Endodermal cell (in vitro differentiated cells): ENCODE results near the gene GADL1. TPM values are rescaled to one million over a fixed set of nuclear protein-coding genes. Genes with fewer than 3 reads are reported as not detected.

Source experiments
- DNase-seq: peaks from one replicate; pipeline ENCODE4 v3.0.0-alpha.2; 2017
- H3K27ac ChIP-seq: 2 replicates; pipeline ENCODE4 v1.5.1; 2013; ENCODE audit warnings: mild to moderate bottlenecking, low read depth, low read length, moderate library complexity
- H3K27me3 ChIP-seq: 2 replicates; pipeline ENCODE4 v1.6.1; 2013; ENCODE audit warnings: mild to moderate bottlenecking, low read length, moderate library complexity; ENCODE audit not compliant: insufficient read depth, control insufficient read depth, poor library complexity, severe bottlenecking
- H3K36me3 ChIP-seq: 2 replicates; pipeline ENCODE4 v1.7.0; 2013; ENCODE audit warnings: mild to moderate bottlenecking, low read length, moderate library complexity; ENCODE audit not compliant: control insufficient read depth, insufficient read depth
- H3K4me1 ChIP-seq: one replicate; pipeline ENCODE4 v1.7.0; 2013; ENCODE audit warnings: low read length; ENCODE audit not compliant: control insufficient read depth, insufficient read depth
- H3K4me3 ChIP-seq: 2 replicates; pipeline ENCODE4 v1.5.1; 2013; ENCODE audit warnings: mild to moderate bottlenecking, low read length, moderate library complexity
- H3K9ac ChIP-seq: 2 replicates; pipeline ENCODE4 v1.6.1; 2013; ENCODE audit warnings: mild to moderate bottlenecking, low read length, moderate library complexity; ENCODE audit not compliant: poor library complexity, severe bottlenecking; ENCODE audit errors: extremely low read depth
- H3K9me3 ChIP-seq: 2 replicates; pipeline ENCODE4 v1.6.1; 2013; ENCODE audit warnings: mild to moderate bottlenecking, low read length, moderate library complexity; ENCODE audit not compliant: control insufficient read depth
- H3K27ac Mint-ChIP-seq: 2 replicates; pipeline ENCODE4 v1.8.0; 2020; ENCODE audit warnings: mixed read lengths
- H3K27me3 Mint-ChIP-seq: 2 replicates; pipeline ENCODE4 v1.8.0; 2021; ENCODE audit warnings: mild to moderate bottlenecking, mixed read lengths; ENCODE audit not compliant: insufficient read depth
- H3K36me3 Mint-ChIP-seq: 2 replicates; pipeline ENCODE4 v1.8.0; 2020; ENCODE audit warnings: low read depth, mixed read lengths
- H3K4me1 Mint-ChIP-seq: 2 replicates; pipeline ENCODE4 v1.8.0; 2020; ENCODE audit warnings: mixed read lengths
- H3K4me3 Mint-ChIP-seq: 2 replicates; pipeline ENCODE4 v1.8.0; 2020; ENCODE audit warnings: mild to moderate bottlenecking, moderate library complexity, mixed read lengths
- H3K9me3 Mint-ChIP-seq: 2 replicates; pipeline ENCODE4 v1.8.0; 2020; ENCODE audit warnings: mild to moderate bottlenecking, mixed read lengths
- WGBS, 2 experiments: methylation state at CpG; one replicate each; pipeline versions ENCODE4 v1.1.5 to v1.1.7; 2013; ENCODE audit warnings: missing lambda C conversion rate in 2 of 2, mixed read lengths in 1 of 2; ENCODE audit not compliant: insufficient coverage in 1 of 2, insufficient read length in 1 of 2; 5-methylcytosine and 5-hydroxymethylcytosine counted together
- total RNA-seq, 2 donors: library from RNA; stranded (reverse); fragmentation: NEBNext Ultra II Directional in 1 of 2; extraction: Animal tissue kit (Norgen Biotek cat#: 25700) in 1 of 2; gene quantifications; 2 replicates in 1 of 2; 3 replicates in 1 of 2; pipeline ENCODE4 v1.2.1, GENCODE V29; 2021
- TF ChIP-seq, protein P1 (sequence below): fragments of 200-600 bp; sonication (generic); conservative IDR thresholded peaks from 2 replicates; pipeline ENCODE4 v1.5.0; 2021; ENCODE audit warnings: antibody characterized with exemption, mild to moderate bottlenecking

Gene GADL1
- total RNA-seq, 2 donors from 2014 or later = 0.11 TPM; not detected in 1

DNA sequence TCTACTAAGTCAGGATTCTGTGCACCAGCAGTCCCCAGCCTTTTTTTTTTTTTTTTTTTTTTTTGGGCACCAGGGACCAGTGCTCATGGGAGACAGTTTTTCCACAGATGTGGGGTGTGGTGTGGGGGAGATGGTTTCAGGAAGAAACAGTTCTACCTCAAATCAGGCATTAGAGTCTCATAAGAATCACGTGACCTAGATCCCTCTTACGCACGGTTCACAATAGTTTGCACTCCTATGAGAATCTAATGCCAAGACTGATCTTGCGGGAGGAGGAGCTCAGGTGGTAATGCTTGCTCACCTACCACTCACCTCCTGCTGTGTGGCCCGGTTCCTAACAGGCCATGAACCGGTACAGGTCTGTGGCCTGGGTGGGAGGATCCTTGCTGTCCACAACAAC is 88.8 kb downstream of the GADL1 start:
- H3K4me1 Mint-ChIP-seq = peaks cover 9% of the 10 kb centered on the region
- no peaks in the 10 kb centered on the region for H3K4me1 ChIP-seq
- no peaks in the 10 kb centered on the region for H3K9me3 ChIP-seq
- H3K27ac Mint-ChIP-seq = no peak overlapping the region
- no peak overlapping the region for H3K27ac ChIP-seq
- H3K27me3 Mint-ChIP-seq = no peaks in the 10 kb centered on the region
- H3K36me3 Mint-ChIP-seq = no peaks in the 10 kb centered on the region
- 92 to 100% methylated on average over 4 to 6 of the region's 6 CpGs for WGBS, 2 experiments
- DNase-seq = no peak
- H3K27me3 ChIP-seq = no peaks in the 10 kb centered on the region
- no peak overlapping the region for H3K9ac ChIP-seq
- no peaks in the 10 kb centered on the region for H3K36me3 ChIP-seq
- H3K9me3 Mint-ChIP-seq = no peaks in the 10 kb centered on the region
- no peak overlapping the region for H3K4me3 Mint-ChIP-seq
- TF ChIP-seq, protein P1, sequence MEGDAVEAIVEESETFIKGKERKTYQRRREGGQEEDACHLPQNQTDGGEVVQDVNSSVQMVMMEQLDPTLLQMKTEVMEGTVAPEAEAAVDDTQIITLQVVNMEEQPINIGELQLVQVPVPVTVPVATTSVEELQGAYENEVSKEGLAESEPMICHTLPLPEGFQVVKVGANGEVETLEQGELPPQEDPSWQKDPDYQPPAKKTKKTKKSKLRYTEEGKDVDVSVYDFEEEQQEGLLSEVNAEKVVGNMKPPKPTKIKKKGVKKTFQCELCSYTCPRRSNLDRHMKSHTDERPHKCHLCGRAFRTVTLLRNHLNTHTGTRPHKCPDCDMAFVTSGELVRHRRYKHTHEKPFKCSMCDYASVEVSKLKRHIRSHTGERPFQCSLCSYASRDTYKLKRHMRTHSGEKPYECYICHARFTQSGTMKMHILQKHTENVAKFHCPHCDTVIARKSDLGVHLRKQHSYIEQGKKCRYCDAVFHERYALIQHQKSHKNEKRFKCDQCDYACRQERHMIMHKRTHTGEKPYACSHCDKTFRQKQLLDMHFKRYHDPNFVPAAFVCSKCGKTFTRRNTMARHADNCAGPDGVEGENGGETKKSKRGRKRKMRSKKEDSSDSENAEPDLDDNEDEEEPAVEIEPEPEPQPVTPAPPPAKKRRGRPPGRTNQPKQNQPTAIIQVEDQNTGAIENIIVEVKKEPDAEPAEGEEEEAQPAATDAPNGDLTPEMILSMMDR = no peak
- no peak overlapping the region for H3K4me3 ChIP-seq

DNA sequence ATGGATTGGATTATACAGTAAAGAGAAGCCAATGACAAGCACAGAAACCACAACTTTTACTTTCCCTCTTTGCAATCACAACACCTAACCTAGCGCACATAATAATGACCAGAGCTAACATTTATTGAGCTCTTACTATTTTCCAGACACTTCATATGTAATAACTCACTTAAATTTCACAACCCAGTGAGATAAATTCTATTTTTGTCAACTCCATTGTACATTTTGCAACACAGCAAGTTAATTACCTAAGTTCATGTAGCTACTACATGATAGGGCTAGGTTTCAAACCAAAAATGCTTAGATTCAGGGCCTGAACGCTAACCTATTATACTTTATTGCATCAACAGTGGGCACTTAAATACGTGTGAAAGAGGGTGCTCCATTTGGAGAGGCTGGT is 89.5 kb downstream of the GADL1 start:
- H3K9me3 Mint-ChIP-seq = no peaks in the 10 kb centered on the region
- no peaks in the 10 kb centered on the region for H3K9me3 ChIP-seq
- TF ChIP-seq, protein P1 = no peak
- WGBS, 2 experiments = 80 to 94% methylated on average over 1 to 3 of the region's 3 CpGs
- H3K27ac ChIP-seq = no peak overlapping the region
- no peak overlapping the region for H3K9ac ChIP-seq
- peaks cover 9% of the 10 kb centered on the region for H3K4me1 Mint-ChIP-seq
- no peak overlapping the region for H3K4me3 Mint-ChIP-seq
- H3K36me3 Mint-ChIP-seq = no peaks in the 10 kb centered on the region
- no peak overlapping the region for H3K27ac Mint-ChIP-seq
- no peak for DNase-seq
- no peaks in the 10 kb centered on the region for H3K36me3 ChIP-seq
- H3K27me3 Mint-ChIP-seq = no peaks in the 10 kb centered on the region
- no peak overlapping the region for H3K4me3 ChIP-seq
- H3K4me1 ChIP-seq = no peaks in the 10 kb centered on the region
- no peaks in the 10 kb centered on the region for H3K27me3 ChIP-seq

DNA sequence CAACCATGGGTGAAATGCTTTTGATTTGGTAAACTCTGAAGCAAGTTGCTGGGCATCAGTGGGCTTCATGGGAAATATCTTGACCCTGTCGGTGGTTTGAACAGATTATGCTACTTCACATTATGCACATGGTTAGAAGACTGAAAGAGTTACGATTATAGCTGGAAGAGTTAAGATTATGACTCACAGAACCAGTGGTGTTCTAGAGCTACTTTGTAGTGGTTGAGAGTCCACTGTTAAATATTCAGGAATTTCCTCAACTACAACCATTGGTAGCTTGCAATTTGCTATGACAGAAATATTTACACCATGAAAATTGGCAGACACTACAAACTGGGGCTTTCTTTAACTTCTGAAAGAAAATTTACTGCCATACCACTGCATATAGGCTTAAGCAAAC is 99.3 kb downstream of the GADL1 start:
- Mint-ChIP-seq H3K36me3 (no peaks in the 10 kb centered on the region), H3K9me3 (no peaks in the 10 kb centered on the region), H3K27ac (no peak overlapping the region), H3K27me3 (no peaks in the 10 kb centered on the region), H3K4me3 (no peak overlapping the region), H3K4me1 (no peaks in the 10 kb centered on the region)
- Histone ChIP-seq H3K9me3 (no peaks in the 10 kb centered on the region), H3K27ac (no peak overlapping the region), H3K4me1 (no peaks in the 10 kb centered on the region), H3K9ac (no peak overlapping the region), H3K36me3 (no peaks in the 10 kb centered on the region), H3K4me3 (no peak overlapping the region), H3K27me3 (no peaks in the 10 kb centered on the region)
- 92% methylated on average over 2 of the region's 2 CpGs for WGBS, 2 experiments
- DNase-seq = no peak
- TF ChIP-seq, protein P1 = no peak
